IPS DF 6.9 (cell line): Measurements from ENCODE around the gene TAF11L6.
"Not testable (repeated sequence)": the region's sequence is repeated elsewhere in the genome, so short reads cannot be mapped to it uniquely, and the experiment has no call there.

Experiments
- DNase-seq: peaks from one replicate; pipeline ENCODE4 v3.0.0-alpha.2; 2013; ENCODE audit warnings: low read depth, low spot score
- H3K27ac ChIP-seq: one replicate; pipeline ENCODE4 v1.5.1; 2013; ENCODE audit warnings: low read length, control low read depth
- H3K27me3 ChIP-seq: 2 replicates; pipeline ENCODE4 v1.6.1; 2013; ENCODE audit warnings: mild to moderate bottlenecking, low read length; ENCODE audit not compliant: control insufficient read depth, insufficient read depth
- H3K36me3 ChIP-seq: 2 replicates; pipeline ENCODE4 v1.6.1; 2013; ENCODE audit warnings: low read length; ENCODE audit not compliant: control insufficient read depth, insufficient read depth
- H3K4me1 ChIP-seq: 2 replicates; pipeline ENCODE4 v1.6.1; 2013; ENCODE audit warnings: low read length; ENCODE audit not compliant: control insufficient read depth, insufficient read depth
- H3K4me3 ChIP-seq: 2 replicates; pipeline ENCODE4 v1.5.1; 2013; ENCODE audit warnings: mild to moderate bottlenecking, low read length
- H3K9me3 ChIP-seq: 2 replicates; pipeline ENCODE4 v1.6.1; 2013; ENCODE audit warnings: low read length, inconsistent platforms; ENCODE audit not compliant: control insufficient read depth, insufficient read depth
- WGBS: extraction: QIAGEN DNeasy Blood & Tissue Kit; methylation state at CpG from one replicate; pipeline ENCODE4 v1.1.7; 2013; ENCODE audit warnings: mixed read lengths, missing lambda C conversion rate; ENCODE audit not compliant: insufficient read length, insufficient coverage; 5-methylcytosine and 5-hydroxymethylcytosine counted together

Gene TAF11L6

GRCh38 chr5:17518067-17518466, 10.4 kb upstream of the TAF11L6 start, which contains the start of gene TAF11L3:
Gene TAF11L3 (plus strand): TSS chr5:17518367.
- H3K27me3 ChIP-seq, H3K4me1 ChIP-seq, H3K36me3 ChIP-seq, H3K27ac ChIP-seq, H3K4me3 ChIP-seq, H3K9me3 ChIP-seq, DNase-seq: not testable (repeated sequence)
- WGBS, result no CpG with 5 or more reads among the region's 15 CpGs

GRCh38 chr5:17519508-17519907, 9.0 kb upstream of the TAF11L6 start:
- not testable (repeated sequence) for H3K9me3 ChIP-seq, H3K4me1 ChIP-seq, DNase-seq, H3K27ac ChIP-seq, H3K36me3 ChIP-seq, H3K4me3 ChIP-seq, H3K27me3 ChIP-seq
- WGBS, result no CpG with 5 or more reads among the region's 14 CpGs

- WGBS, result no CpG with 5 or more reads among the region's 15 CpGs
- not testable (repeated sequence) for H3K4me3 ChIP-seq, H3K4me1 ChIP-seq, H3K36me3 ChIP-seq, DNase-seq, H3K27me3 ChIP-seq, H3K9me3 ChIP-seq, H3K27ac ChIP-seq
Observed at GRCh38 chr5:17521501-17521900, 7.0 kb upstream of the TAF11L6 start, which contains the start of gene TAF11L4. Gene TAF11L4 (plus strand): TSS chr5:17521801.

GRCh38 chr5:17524935-17525334, 3.5 kb upstream of the TAF11L6 start, which contains the start of gene TAF11L5:
Gene TAF11L5 (plus strand): TSS chr5:17525235.
- not testable (repeated sequence) for DNase-seq, H3K36me3 ChIP-seq, H3K27me3 ChIP-seq, H3K27ac ChIP-seq, H3K4me1 ChIP-seq, H3K4me3 ChIP-seq, H3K9me3 ChIP-seq
- WGBS, result no CpG with 5 or more reads among the region's 15 CpGs

GRCh38 chr5:17526504-17526903, 2.0 kb upstream of the TAF11L6 start:
- DNase-seq, H3K9me3 ChIP-seq, H3K27me3 ChIP-seq, H3K4me1 ChIP-seq, H3K4me3 ChIP-seq, H3K36me3 ChIP-seq, H3K27ac ChIP-seq: not testable (repeated sequence)
- no CpG with 5 or more reads among the region's 17 CpGs for WGBS
